ENCODE results near the gene CHRNA7. TPM values are rescaled to one million over a fixed set of nuclear protein-coding genes. Genes with fewer than 3 reads are reported as not detected.

Gene CHRNA7
- polyA plus RNA-seq, 1 donor: 37.3 TPM

DNA sequence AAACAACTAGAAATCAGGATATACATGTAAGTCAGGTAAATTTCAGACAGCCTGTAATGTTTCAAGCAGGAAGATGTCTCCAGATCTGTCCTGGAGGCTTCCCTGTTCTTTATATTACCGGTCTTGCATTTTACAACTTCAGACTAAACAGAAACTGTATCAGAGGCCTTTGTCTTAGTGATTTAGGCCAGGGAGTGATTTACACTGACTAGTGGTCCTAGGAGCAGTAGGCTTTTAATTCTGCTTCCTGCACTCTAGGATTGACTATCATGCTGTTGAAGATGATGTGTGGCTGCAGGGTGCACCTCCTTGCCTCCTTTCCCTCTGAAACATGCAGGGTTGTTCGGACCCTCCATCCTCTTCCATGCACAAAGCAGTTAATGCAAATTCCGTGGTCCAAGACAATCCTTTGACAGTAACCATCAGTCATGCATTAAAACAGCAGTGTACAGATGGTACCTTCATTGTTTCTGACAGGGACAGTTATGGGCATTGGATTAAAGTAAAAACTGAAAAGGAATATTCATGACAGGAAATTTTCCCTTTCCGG, 27.6 kb downstream of the CHRNA7 start:
- peak; percentile 24 for DNase-seq

- DNase-seq: no peak
Measured at GRCh38 chr15:32060706-32061105, 30.4 kb downstream of the CHRNA7 start.

DNA sequence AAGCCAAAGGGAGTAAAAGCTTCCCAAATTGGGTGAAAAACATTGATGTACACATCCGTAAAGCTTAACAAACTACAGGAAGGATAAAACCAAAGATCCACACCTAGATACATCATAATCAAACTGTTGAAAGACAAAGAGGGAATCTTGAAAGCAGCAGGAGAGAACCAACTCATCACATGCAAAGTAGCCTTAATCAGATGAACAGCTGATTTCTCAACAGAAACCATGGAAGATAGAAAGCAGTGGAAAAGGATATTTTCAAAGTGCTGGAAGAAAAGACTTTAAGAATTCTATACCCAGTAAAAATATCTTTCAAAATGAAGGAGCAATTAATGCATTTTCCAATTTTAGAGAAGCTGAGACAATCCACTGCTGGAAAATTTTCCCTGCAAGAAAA, 36.8 kb downstream of the CHRNA7 start:
- DNase-seq: no peak

- no peak for DNase-seq
Measured at GRCh38 chr15:32089851-32090359, 59.6 kb downstream of the CHRNA7 start.

- DNase-seq: no peak
Measured at GRCh38 chr15:32091505-32092380, 61.4 kb downstream of the CHRNA7 start.

DNA sequence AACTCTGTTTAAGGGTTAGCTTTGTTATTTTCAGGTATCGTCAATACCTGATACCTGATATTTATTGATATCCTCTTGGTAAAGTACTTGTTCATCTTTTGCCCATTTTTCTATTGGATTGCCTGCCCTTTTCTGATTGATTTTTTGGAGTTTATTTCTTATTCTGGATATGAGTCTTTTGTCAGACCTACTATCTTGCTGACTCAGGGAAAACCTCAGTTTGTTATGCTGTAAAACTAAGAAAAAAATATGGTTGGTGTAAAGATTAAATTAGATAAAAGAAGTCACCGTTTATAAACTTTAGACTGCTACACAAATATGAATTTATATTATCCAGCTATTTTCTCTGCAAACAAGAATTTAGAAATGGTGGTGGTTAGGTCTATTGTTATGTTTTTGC, 65.9 kb downstream of the CHRNA7 start:
- DNase-seq: no peak

DNA sequence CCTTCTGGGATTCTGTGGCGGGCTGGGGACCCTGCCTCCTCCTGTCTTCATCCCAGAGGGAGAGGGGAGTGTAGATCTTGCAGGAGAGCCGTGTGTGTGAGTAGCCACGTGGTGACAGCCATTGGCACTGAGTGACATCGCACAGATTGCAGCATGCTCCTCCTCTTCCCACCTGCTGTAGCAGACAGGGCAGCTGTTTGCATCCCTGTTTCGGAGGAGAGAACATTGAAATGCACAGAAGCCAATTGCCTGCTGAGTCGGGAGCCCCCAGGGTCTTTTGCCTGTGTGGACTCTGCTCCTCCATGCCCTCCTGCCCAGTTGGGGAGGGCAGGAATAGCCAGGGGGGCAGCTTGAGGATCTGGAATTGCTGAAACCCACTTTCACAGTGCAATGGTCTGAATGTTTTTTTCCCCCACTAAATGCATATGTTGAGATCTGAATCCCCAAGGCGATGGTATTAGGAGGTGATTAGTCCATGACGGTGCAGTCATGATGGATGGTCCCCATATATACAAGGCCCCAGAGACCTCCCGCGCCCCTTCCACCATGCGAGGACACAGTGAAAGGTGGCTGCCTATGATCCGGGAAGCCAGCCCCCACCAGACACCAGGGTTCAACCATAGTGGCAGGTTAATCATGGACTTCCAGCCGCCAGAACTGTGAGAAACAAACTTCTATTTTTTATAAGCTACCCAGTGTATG, 66.8 kb downstream of the CHRNA7 start:
- no peak for DNase-seq

GRCh38 chr15:32098033-32098432, 67.7 kb downstream of the CHRNA7 start:
- peak; percentile 22 for DNase-seq

GRCh38 chr15:32099097-32099785, 68.9 kb downstream of the CHRNA7 start:
- no peak for DNase-seq

- DNase-seq: no peak
Measured at GRCh38 chr15:32099956-32100684, 69.8 kb downstream of the CHRNA7 start.

GRCh38 chr15:32104061-32104995, 74.0 kb downstream of the CHRNA7 start:
- no peak for DNase-seq

DNA sequence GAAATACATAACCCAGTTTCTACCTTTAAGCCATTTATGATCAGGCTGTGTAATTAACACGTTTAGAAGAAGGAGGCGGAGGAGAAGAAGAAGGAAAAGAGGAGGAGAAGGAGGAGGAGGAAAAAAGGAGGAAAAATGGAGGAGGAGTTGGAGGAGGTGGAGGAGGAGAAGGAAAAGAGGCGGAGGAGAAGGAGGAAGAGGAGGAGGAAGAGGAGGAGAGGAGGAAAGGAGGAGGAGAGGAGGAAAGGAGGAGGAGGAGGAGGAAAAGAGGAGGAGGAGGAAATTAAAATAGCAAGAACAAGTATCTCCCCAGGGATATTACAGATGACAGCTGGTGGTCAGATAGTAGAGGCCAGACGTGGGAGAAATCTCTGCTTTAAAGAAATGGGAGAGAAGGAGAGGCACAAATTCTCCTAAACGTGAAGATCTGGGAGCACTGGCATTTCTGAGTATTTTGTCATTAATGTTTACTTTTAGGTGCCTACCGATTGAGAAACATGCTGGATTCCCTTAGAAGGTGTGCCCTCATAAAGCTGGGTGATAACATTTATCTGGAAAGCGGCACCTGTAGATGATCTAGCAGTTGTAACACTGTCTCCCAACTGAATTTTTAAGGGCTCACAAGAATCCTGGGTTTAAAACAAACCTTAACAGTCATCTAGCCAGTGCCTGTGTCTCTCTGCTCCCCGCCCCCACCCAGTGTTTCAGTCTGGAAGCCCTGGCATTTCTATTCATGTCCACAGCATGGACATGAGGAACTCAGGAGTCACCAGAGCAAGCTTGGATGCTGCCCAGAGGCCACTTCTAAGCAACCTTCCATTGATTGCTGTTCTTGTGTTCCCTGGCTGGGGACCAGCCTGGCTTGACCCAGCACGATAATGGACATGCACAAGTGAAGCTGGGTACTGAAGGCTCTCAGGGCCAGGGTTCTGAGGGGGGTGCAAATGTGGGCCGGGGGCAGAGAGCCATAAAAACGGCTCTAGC, 75.2 kb downstream of the CHRNA7 start:
- DNase-seq: no peak

- no peak for DNase-seq
Measured at GRCh38 chr15:32106401-32107381, 76.4 kb downstream of the CHRNA7 start.

GRCh38 chr15:32107477-32108080, 77.3 kb downstream of the CHRNA7 start:
- DNase-seq: no peak

DNA sequence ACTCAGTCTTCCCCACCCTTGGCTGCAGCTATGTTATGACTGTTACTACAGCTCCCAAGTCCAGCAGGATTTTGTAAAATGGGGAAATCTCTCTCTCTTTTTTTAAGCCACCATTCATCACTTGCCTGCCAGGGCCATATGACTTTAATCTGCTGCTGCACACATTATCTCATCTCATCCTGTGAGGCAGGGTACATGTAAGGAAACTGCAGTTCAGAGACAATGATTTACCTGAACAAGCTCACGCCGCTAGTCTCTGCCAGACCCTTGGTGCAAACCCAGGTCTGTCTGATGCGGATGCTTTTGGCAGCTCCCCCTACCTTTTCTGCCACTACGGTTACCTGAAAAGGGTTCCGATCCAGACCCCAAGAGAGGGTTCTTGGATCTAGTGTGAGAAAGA, 78.3 kb downstream of the CHRNA7 start:
- DNase-seq: no peak

DNA sequence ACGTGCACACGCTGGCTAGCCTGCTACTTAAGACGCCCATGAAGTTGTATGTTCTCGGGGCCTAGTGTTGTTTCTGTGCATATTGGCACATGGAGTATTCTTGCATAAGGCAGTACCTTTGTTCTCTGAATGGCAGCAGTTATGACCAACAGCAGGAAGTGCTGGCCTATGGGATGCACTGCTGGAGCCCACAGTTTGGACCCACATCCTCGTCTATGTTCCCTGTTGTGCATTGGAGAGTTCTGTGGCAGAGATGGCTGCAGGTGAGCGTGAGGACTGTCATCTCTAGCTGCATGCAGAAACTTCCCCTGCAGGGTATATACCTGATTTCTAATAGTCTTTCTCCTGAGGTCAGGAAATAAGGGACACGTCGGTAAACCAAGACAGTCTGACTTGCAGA, 81.8 kb downstream of the CHRNA7 start:
- no peak for DNase-seq

- no peak for DNase-seq
Measured at GRCh38 chr15:32113224-32113623, 82.9 kb downstream of the CHRNA7 start.
